ENCODE data around the gene C6orf163.
A peak's percentile ranks its signal among the peaks of the same experiment; 100 is the strongest.

The C6orf163 gene

GRCh38 chr6:87357479-87358196 lies 13.0 kb downstream of the C6orf163 start:
- DNase-seq (ENCODE audit: low read depth): no peak

GRCh38 chr6:87364602-87365252 lies 20.1 kb downstream of the C6orf163 start:
- DNase-seq (ENCODE audit: low read depth): no peak

GRCh38 chr6:87366072-87366827 lies 21.6 kb downstream of the C6orf163 start:
- no peak for DNase-seq (ENCODE audit: low read depth)

- DNase-seq (ENCODE audit: low read depth): no peak
These were observed 22.3 kb downstream of the C6orf163 start for GRCh38 chr6:87366899-87367298.

- DNase-seq (ENCODE audit: low read depth): no peak
These were observed 28.8 kb downstream of the C6orf163 start for GRCh38 chr6:87373377-87373776.

- no peak for DNase-seq (ENCODE audit: low read depth)
These were observed 30.7 kb downstream of the C6orf163 start for GRCh38 chr6:87375315-87375714.

- no peak for DNase-seq (ENCODE audit: low read depth)
These were observed 32.0 kb downstream of the C6orf163 start for GRCh38 chr6:87376643-87377042.

GRCh38 chr6:87378947-87379346 lies 34.3 kb downstream of the C6orf163 start:
- no peak for DNase-seq (ENCODE audit: low read depth)

- DNase-seq (ENCODE audit: low read depth): no peak
These were observed 38.2 kb downstream of the C6orf163 start for GRCh38 chr6:87382861-87383260.

- no peak for DNase-seq (ENCODE audit: low read depth)
These were observed 39.4 kb downstream of the C6orf163 start for GRCh38 chr6:87384038-87384437.

- no peak for DNase-seq (ENCODE audit: low read depth)
These were observed 39.8 kb downstream of the C6orf163 start for GRCh38 chr6:87384449-87384848.

- DNase-seq (ENCODE audit: low read depth): no peak
These were observed 46.7 kb downstream of the C6orf163 start for GRCh38 chr6:87391334-87391733.

- peak; percentile 30 for DNase-seq (ENCODE audit: low read depth)
These were observed 48.5 kb downstream of the C6orf163 start for GRCh38 chr6:87393026-87393622.

- DNase-seq (ENCODE audit: low read depth): no peak
These were observed 50.8 kb downstream of the C6orf163 start for GRCh38 chr6:87395431-87395830.

- DNase-seq (ENCODE audit: low read depth): no peak
These were observed 52.2 kb downstream of the C6orf163 start for GRCh38 chr6:87396595-87397392.

- DNase-seq (ENCODE audit: low read depth): no peak
These were observed 53.0 kb downstream of the C6orf163 start for GRCh38 chr6:87397656-87398055.

GRCh38 chr6:87401832-87402231 lies 57.2 kb downstream of the C6orf163 start:
- DNase-seq (ENCODE audit: low read depth): no peak

GRCh38 chr6:87407561-87407900 lies 62.9 kb downstream of the C6orf163 start:
- peak; percentile 20 for DNase-seq (ENCODE audit: low read depth)

- peak; percentile 48 for DNase-seq (ENCODE audit: low read depth)
These were observed 63.5 kb downstream of the C6orf163 start, which contains the start of gene CFAP206 for GRCh38 chr6:87407901-87408720. CFAP206 (plus strand) TSS chr6:87407972; CDS start chr6:87409840, 1,868 bp downstream.

- no peak for DNase-seq (ENCODE audit: low read depth)
These were observed 64.1 kb downstream of the C6orf163 start for GRCh38 chr6:87408721-87409155.

Measured in non-pigmented ciliary epithelial cell (primary cell).